Fibroblast of lung (primary cell): Measurements from ENCODE around the gene APMAP. TPM values are rescaled to one million over a fixed set of nuclear protein-coding genes. Genes with fewer than 3 reads are reported as not detected.

Source experiments
- DNase-seq, 2 donors: peaks; one replicate each; pipeline versions ENCODE4 v3.0.0 to v3.0.0-alpha.2; 2010; ENCODE audit warnings: low read depth in 2 of 2
- H2AFZ ChIP-seq: 2 replicates; pipeline ENCODE4 v1.5.1; 2012; ENCODE audit warnings: low read length, control low read depth, inconsistent platforms
- H3K27ac ChIP-seq: 2 replicates; pipeline ENCODE4 v1.5.1; 2011; ENCODE audit warnings: low read length, control low read depth; ENCODE audit not compliant: insufficient read depth
- H3K27me3 ChIP-seq: 2 replicates; pipeline ENCODE4 v1.5.1; 2011; ENCODE audit warnings: mild to moderate bottlenecking, low read length; ENCODE audit not compliant: control insufficient read depth, insufficient read depth
- H3K36me3 ChIP-seq: 2 replicates; pipeline ENCODE4 v1.5.1; 2011; ENCODE audit warnings: low read length; ENCODE audit not compliant: control insufficient read depth, insufficient read depth
- H3K4me1 ChIP-seq: 2 replicates; pipeline ENCODE4 v1.5.1; 2011; ENCODE audit warnings: low read length; ENCODE audit not compliant: control insufficient read depth, insufficient read depth; ENCODE audit errors: extremely low read depth
- H3K4me2 ChIP-seq: 2 replicates; pipeline ENCODE4 v1.5.1; 2011; ENCODE audit warnings: low read length, control low read depth; ENCODE audit not compliant: insufficient read depth; ENCODE audit errors: extremely low read depth
- H3K4me3 ChIP-seq, 4 experiments: fragments of 200-600 bp in 1 of 4; sonication (generic) in 1 of 4; replicated peaks in 1 of 4; 2 replicates each; pipeline ENCODE4 v1.5.1; 2011 to 2016; ENCODE audit warnings: low read length in 4 of 4, low read depth in 3 of 4, mild to moderate bottlenecking in 3 of 4, control low read depth in 2 of 4, inconsistent platforms in 1 of 4, mixed read lengths in 1 of 4; ENCODE audit not compliant: insufficient read depth in 1 of 4; ENCODE audit errors: control extremely low read depth in 1 of 4
- H3K79me2 ChIP-seq: 2 replicates; pipeline ENCODE4 v1.5.1; 2012; ENCODE audit warnings: mild to moderate bottlenecking, low read length, inconsistent platforms; ENCODE audit not compliant: control insufficient read depth, insufficient read depth
- H3K9ac ChIP-seq: 2 replicates; pipeline ENCODE4 v1.5.1; 2011; ENCODE audit warnings: mild to moderate bottlenecking, low read length, control low read depth; ENCODE audit not compliant: insufficient read depth
- H3K9me3 ChIP-seq: 2 replicates; pipeline ENCODE4 v1.5.1; 2012; ENCODE audit warnings: low read depth, low read length; ENCODE audit not compliant: control insufficient read depth, insufficient read depth
- H4K20me1 ChIP-seq: 2 replicates; pipeline ENCODE4 v1.5.1; 2011; ENCODE audit warnings: low read length; ENCODE audit not compliant: control insufficient read depth, insufficient read depth; ENCODE audit errors: extremely low read depth
- CTCF ChIP-seq, 2 donors: IDR thresholded peaks in 1 of 2; conservative IDR thresholded peaks in 1 of 2; 1 replicate in 1 of 2; 2 replicates in 1 of 2; pipeline ENCODE4 v1.5.1; 2011 to 2012; ENCODE audit warnings: low read length in 2 of 2, control low read depth in 1 of 2, inconsistent platforms in 1 of 2, low read depth in 1 of 2, mild to moderate bottlenecking in 1 of 2
- EZH2 ChIP-seq: IDR thresholded peaks from 2 replicates; pipeline ENCODE4 v1.5.1; 2012; ENCODE audit warnings: low read length, control low read depth, mild to moderate bottlenecking; ENCODE audit errors: missing control alignments
- polyA plus RNA-seq, 2 donors: library from polyadenylated mRNA; depleted of rRNA in 1 of 2; stranded (reverse) in 1 of 2; unstranded in 1 of 2; fragments of >200 nt; gene quantifications; 2 replicates each; pipeline ENCODE4 v1.2.1, GENCODE V29; 2011 to 2012; ENCODE audit warnings: missing spikeins in 1 of 2
- total RNA-seq: library from RNA; depleted of rRNA; stranded (reverse); fragments of >200 nt; gene quantifications from 2 replicates; pipeline ENCODE4 v1.2.1, GENCODE V29; 2014

The APMAP gene
- total and polyA plus RNA-seq, 2 donors (not counting 1 experiment from before 2014, with no cell fraction given) = 72.5 to 104 TPM

- Histone ChIP-seq H3K36me3 (no peaks in the 10 kb centered on the region), H2AFZ (no peak overlapping the region), H4K20me1 (no peaks in the 10 kb centered on the region), H3K9ac (no peak overlapping the region), H3K4me1 (no peaks in the 10 kb centered on the region), H3K9me3 (no peaks in the 10 kb centered on the region), H3K4me2 (no peak overlapping the region), H3K27me3 (no peaks in the 10 kb centered on the region), H3K27ac (no peak overlapping the region), H3K4me3 (no peak overlapping the region), H3K79me2 (no peaks in the 10 kb centered on the region)
- no peak for DNase-seq
- TF ChIP-seq EZH2 (no peak), CTCF (conservative IDR thresholded peaks at IDR 0.05 in 1 of 2, IDR thresholded peaks at IDR 0.05 in 1 of 2; ENCODE audit: low read depth in 1 of 2, low read length in 2 of 2) (no peak)
Measured at GRCh38 chr20:24935766-24936525, 56.6 kb downstream of the APMAP start.

- Histone ChIP-seq H2AFZ (no peak overlapping the region), H3K9ac (no peak overlapping the region), H3K4me3 (no peak overlapping the region), H3K36me3 (no peaks in the 10 kb centered on the region), H3K27ac (no peak overlapping the region), H3K4me1 (no peaks in the 10 kb centered on the region), H4K20me1 (no peaks in the 10 kb centered on the region), H3K4me2 (no peak overlapping the region), H3K9me3 (no peaks in the 10 kb centered on the region), H3K79me2 (no peaks in the 10 kb centered on the region), H3K27me3 (no peaks in the 10 kb centered on the region)
- no peak for DNase-seq
- TF ChIP-seq EZH2 = no peak
- TF ChIP-seq CTCF (conservative IDR thresholded peaks at IDR 0.05 in 1 of 2, IDR thresholded peaks at IDR 0.05 in 1 of 2; ENCODE audit: low read depth in 1 of 2, low read length in 2 of 2) = no peak
Measured at GRCh38 chr20:24935140-24935539, 57.4 kb downstream of the APMAP start.

GRCh38 chr20:24934716-24935115 is 57.8 kb downstream of the APMAP start:
- H2AFZ ChIP-seq = no peak overlapping the region
- DNase-seq = no peak
- no peaks in the 10 kb centered on the region for H3K4me1 ChIP-seq
- no peak for TF ChIP-seq EZH2
- no peak for TF ChIP-seq CTCF (conservative IDR thresholded peaks at IDR 0.05 in 1 of 2, IDR thresholded peaks at IDR 0.05 in 1 of 2; ENCODE audit: low read depth in 1 of 2, low read length in 2 of 2)
- H3K36me3 ChIP-seq = no peaks in the 10 kb centered on the region
- H3K79me2 ChIP-seq = no peaks in the 10 kb centered on the region
- H3K27me3 ChIP-seq = no peaks in the 10 kb centered on the region
- H3K4me2 ChIP-seq = no peak overlapping the region
- H3K27ac ChIP-seq = no peak overlapping the region
- no peaks in the 10 kb centered on the region for H3K9me3 ChIP-seq
- H3K4me3 ChIP-seq = no peak overlapping the region
- H4K20me1 ChIP-seq = no peaks in the 10 kb centered on the region
- H3K9ac ChIP-seq = no peak overlapping the region
